GM19099 (cell line): ENCODE data around the gene NACC2.

Source experiments
- POLR2A ChIP-seq: IDR thresholded peaks from 3 replicates; pipeline ENCODE4 v1.6.1; 2011; ENCODE audit warnings: low read depth; ENCODE audit not compliant: insufficient read length; ENCODE audit errors: extremely low read depth

The NACC2 gene

DNA sequence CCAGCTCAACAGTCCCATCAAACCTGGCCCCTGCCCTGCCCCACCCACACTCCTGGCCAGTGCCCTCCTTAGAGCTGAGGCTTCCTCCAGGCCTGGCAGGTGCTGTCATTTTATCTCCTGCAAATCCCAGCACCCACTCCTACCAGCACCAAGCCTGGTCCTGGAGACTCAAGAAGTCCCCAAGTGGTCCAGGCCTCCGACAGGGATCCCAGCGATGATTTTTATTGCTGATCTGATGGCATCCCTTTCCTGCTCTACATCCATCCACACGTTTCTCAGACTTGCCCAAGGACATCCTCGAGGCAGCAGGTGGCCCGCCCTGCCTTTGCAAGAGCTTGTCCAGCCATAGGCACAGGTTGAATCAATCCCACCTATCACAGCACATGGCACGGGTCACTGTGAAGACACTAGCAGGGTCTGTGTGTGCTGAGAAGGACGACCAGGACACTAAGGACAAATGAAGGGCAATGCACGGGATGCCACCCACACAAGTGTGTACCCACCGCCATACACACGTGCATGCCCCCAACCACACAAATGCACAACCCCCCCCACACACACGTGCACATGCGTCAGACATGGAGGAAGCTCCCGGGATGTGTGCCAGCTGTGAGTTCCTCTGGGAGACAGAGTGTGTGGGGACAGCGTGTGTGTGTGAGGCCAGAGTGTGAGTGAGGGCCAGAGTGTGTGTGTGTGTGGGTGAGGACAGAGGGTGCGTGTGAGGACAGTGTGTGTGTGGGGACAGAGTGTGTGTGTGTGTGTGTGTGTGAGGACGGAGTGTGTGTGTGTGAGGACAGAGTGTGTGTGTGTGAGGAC is 71.5 kb downstream of the NACC2 start:
- no peak for TF ChIP-seq POLR2A

DNA sequence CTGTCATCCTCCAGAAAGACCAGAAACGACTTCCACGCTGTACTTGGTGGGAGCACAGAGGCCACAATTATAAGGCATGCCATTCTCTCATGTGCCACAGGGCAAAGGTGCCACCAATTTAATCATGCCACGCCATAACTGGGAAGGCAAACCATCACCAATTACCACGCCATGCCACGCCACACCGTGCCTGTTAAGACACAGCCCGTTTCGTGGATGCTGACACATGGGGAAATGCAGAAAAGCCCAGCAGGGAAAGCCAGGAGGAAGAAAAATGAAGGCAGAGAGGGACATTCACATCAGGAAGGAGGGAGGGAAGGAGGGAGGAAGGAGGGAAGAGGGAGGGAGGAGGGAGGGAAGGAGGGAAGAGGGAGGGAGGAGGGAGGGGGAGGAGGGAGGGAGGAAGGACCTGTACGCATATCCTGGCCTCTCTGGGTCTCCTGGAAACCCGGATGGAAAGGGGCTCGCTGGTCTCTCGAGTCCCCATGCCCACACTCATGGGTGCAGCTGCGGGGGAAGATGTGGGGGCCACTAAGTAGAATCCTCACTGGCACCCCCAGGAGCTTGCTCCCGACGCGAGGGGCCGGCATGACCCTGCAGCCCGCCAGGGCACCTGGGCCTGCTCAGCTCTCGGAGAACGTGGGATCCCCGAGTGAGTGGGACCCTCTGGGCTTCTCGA is 72.2 kb downstream of the NACC2 start:
- TF ChIP-seq POLR2A: no peak

DNA sequence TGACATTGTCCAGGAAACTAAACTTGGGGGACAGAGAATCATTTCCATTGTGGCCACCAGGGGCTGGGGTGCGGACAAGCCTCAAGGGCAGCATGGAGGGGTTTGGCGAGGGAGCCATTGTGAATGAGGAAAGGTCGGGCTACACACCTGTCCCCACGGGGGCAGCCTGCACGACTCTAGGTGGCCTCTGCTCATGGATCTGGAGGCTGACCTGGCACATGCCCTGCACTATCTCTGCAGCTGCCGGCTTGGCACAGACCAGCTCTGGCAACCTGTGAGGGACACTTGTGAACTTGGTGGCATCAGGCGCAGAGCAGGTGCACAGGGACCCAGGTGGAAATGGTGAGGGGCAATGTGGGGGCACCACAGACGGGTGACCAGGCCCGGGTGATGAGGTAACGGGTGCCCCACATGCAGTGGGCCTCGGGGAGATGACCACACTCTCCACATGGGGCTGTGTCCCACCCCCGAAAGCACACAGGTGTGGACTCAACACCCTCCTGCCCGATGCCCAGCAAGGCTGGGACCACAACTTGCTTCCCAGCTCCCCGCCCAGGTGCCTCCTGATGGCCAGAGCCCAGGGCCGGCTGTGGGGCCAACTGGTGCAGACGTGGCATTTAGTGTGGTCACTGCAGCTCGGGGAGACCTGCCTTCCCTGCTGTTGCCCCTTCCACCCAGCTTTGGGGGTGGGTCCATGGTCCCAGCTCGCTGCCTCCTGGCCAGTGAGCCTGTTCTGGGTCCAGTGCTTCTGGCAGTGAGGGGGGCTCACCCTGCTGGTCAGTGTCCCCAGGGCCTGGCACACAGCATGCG is 73.0 kb downstream of the NACC2 start:
- TF ChIP-seq POLR2A: no peak

DNA sequence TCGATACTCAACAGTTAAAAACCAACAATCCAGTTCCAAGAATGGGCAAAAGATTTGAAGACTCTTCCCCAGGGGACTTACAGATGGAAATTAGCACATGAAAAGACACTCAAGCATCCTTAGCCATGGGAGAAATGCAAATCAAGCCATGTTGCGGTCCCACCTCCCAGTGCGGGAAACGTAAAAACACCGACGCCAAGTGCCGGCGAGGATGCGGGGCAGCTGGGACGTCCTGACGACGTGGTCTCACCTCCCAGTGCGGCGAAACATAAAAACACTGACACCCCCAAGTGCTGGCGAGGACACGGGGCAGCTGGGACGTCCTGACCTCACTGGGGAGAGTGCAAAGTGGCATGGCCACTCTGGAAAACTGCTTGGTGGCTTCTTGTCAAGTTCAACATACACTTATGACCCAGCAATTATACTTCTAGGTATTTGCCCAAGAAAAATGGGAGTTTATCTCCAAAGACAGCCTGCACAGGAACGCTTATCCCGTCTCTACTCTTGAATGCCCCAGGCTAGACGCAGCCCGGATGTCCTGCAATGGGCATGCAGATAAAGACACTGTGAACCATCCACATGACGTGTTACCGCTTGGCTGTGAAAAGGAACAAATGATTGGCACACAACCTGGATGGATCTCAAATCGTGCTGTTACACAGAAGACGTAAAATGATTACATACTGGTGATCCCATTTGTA is 73.8 kb downstream of the NACC2 start:
- no peak for TF ChIP-seq POLR2A

DNA sequence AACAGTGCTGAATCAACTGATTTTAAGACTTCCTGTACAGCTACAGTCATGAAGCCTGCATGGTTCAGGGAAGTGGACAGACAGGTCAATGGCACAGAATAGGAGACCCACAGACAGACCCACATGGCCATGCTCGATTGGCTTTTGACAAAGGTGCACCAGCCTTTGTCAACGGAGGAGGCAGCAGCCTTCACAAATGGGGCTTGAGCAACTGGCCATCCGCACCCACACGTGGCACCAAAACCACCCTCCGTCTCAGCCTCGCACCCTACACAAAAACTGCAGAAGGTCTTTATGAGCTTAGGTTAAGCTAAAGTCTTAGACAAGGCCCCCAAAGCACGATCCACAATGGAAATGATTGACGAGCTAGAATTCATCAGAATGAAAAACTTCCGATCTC is 74.4 kb downstream of the NACC2 start:
- TF ChIP-seq POLR2A: no peak

DNA sequence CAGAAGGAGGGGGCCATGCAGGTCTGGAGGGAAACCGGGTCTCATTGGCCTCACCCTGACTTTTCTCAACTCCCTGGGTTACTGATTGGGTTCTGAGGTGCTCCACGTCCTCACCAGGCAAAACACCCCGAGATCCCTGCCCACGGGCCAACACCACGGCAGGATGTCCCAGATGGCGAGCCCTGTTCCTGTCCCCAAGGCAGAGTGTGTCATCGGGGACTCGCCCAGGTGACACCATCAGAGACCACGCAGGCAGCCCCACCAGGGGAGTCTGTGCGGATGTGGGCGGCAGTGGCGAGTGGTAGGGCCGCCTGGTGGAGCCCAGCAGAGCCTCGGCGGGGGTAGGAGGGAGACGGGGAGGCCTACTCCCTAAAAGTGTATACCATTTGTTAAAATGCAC is 74.9 kb downstream of the NACC2 start:
- no peak for TF ChIP-seq POLR2A

DNA sequence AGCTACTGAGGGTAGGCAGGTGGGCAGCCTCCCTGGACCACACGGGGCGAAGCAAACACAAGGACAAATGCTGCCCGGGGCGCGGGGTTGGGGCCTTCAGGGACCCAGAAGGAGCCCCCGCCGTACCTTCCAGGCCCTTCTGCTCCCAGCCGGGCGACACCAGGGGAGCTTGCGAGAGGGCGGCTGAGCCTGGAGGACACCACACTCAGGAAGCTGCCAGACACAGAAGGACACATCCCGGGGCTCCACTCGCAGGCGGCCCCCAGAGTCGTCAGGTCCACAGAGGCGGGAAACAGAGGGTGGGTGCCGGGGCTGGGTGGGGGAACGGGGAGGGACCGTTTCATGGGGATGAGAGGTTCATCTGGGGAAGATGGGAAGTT is 75.4 kb downstream of the NACC2 start:
- no peak for TF ChIP-seq POLR2A

DNA sequence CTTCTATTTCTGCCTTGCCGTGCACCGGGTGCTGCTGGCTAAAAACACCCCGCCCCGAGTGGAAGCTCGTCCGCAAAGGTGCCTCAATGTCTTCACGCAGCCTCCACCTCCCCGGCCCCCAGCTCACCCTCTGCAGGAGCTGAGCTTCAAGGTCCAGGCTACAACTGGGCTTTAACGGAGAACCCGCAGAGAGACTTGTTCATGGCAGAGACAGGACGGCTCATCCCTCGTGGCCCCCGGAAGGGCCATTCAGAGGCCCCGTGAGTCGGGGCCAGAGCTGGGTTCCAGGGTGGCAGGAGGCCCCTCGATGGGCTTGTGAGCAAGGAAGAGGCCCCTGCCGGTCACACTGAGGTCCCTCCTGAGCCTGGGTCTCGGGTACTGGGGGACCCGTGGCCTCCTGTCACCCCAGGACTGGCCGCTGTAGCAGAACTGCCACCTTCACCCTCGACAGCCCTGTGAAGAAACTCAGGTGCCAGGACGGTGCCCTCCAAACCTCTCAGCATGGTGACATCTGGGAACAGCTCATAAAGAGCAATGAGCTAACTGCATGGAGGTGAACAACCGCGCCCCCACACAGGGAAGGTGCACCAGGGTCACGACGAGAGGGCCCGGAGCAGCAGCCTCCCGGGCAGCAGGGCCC is 75.9 kb downstream of the NACC2 start:
- TF ChIP-seq POLR2A: no peak

DNA sequence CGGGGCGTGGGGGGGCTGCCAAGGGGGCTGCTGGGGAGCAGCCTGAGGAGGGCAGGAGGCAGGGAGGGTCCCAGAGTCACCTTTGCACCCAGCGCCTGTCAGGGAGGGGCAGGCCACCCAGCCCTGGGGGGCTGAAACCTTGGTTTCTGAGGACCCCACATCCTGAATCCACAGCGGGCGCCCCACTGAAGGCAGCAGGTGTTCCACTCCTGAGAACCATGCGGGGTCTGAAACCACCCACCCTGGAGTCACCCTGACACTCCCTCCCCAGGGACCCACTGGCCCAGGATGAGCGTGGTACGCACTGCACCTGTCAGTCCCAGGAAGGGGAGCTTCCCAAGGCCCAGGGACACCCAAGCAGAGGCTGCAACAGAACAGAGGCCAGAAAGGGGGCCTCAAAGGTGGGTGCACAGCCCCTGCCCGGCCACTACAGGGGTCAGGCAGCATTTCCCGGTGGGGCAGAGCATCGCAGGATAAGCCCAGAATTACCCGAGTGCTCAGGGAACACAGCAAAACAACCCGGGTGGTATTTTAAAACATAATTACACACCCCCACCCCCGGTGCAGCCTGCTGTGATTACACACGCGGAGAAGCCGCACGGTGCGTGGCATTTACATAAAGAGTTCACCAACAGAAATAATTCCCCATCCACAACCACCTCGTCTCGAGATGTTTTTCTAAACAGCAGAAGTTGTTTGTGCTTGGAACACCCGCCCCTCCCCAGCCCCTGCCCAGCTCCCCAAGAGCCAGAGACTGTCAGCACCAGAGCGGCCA is 76.6 kb downstream of the NACC2 start:
- TF ChIP-seq POLR2A: no peak

DNA sequence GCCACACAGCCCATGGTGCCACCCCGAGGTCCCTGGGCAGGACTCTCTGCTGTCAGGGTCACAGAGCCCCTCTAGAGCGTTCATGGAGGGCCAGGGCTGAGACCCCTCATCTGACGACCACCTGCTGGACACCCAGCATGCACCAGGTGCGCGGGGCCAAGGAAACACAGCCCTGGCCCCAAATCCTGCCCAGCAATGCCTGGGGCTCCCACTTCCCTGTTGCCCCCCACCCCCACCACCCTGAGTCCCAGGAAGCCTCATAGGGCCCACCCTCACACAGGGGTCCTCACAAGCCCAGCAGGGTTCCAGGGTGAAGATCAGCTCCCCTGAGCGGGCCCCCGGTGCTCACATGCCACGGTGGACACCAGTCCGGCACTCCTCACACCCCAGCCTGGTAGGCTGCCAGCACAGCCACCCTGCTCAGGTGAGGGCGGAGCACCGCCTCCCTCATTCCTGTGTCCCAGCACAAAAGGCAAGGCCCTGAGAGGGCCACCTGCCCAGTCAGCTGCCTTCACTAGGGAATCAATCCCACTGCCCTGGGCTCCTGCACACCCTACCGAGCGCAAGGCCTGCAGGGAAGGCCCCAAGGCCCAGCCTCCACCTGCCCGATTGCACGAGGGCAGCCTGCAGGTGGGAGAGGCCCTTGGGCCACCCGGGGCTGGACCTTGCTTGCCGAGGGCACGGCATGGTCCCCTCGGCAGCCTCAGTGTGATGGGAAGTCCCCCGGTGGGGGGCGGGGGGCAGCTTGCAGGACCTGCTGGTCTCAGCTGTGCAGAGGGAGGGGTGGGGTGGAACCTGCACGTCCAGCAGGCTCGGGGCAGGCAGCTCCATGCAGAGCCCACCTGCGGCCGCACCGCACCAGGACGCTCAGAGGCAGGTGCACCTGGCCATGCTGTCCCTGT is 77.5 kb downstream of the NACC2 start:
- no peak for TF ChIP-seq POLR2A

DNA sequence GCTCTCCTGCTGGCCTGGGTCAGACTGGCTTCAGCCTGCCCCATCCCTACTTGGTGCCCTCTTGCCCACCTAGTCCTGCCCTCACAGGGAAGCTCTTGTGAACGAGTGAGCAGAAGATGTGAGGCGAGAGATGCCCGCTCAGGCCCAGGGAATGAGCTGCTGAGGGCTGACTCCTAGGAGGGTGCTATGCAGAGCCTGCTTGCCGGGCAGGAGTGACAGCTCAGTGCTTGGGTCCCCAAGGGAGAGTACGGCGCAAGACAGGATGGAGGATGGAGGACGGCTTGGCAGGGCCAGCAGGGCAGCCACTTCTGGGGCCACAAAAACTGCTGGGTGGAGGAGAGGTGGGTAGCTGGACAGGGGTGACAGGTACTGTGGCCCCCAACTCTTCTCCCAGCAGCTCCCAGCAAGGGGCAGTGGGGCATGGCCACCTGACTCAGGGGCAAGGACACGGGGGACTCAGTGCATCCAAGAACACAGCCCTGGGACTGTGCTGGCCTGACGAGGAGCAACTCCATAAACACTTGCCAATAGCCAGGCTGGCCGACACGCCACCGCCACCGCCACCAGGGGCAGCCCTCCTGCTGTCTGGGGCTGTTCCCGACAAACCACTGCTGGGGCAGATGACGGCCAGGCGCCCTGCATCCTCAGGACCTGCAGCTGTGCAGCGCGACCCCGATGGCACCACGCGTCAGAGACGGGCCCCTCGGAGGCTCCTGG is 78.4 kb downstream of the NACC2 start:
- TF ChIP-seq POLR2A: no peak

DNA sequence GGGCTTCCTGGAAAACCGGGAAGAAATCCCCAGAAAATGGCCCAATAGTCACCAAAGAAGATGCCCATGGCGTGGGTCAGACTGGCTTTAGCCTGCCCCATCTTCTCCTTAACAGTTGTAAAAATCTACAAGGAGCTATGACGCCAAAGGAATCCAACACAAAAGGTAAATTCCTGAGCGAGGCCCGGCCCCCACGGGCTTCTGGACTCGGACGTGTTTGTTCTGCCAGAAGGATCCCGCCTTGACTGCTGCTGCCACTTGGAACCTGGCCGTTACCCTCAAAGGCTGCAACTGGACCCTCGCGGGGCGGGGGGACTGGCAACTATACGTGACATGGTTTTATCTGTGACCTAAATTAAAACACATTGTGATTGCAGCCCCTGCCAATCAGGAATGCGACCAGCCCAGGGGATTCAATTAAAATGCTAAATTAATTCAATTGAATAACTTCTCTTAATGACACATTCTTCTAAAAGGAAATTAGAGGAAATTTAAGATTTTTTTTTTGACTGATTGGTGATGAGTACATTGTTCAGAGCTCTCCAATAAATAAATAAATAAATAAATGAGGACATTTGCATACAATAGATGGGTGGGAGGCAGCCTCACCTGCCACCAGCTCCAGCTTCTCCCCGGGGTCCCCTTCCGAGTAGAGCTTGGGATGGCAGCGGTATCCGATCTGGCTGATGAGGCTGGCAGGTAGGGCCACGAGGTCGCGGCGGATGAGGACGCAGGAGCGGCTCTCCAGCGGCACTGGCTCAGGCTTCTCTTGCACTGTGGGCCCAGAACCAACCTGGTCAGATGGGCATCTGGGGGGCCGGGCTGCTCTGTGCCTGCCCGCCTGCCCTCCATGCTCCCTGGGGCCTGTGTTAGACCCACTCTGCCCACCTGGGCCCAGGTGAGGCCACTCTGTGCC is 79.2 kb downstream of the NACC2 start:
- no peak for TF ChIP-seq POLR2A
